Kidney glomerular epithelial cell (primary cell): ENCODE data around the gene TAMM41.
"Not testable (repeated sequence)": the region's sequence is repeated elsewhere in the genome, so short reads cannot be mapped to it uniquely, and the experiment has no call there.

ENCODE experiments used
- DNase-seq: peaks from one replicate; lab custom pipeline; 2025; lab: John Stamatoyannopoulos, UW

Gene TAMM41

DNA sequence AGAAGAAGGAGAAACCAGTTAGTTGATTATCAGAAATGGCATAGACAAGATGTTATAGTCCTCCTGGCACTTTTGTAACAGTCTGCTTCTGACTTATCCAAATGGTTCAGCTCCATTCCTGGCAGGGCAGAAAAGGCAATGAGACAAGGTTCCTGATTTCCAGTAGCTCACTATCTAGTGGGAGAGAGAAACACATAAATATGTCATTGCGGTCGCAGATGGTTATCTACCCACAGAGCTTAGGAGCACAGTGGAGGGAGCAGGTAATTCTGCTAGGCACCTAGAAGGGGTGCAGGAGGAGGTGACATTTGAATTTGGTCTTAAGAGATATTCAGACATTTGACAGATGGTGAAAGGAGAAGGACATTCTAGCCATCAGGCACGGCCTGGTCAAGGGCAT is 78.1 kb downstream of the TAMM41 start:
- DNase-seq, result no peak

DNA sequence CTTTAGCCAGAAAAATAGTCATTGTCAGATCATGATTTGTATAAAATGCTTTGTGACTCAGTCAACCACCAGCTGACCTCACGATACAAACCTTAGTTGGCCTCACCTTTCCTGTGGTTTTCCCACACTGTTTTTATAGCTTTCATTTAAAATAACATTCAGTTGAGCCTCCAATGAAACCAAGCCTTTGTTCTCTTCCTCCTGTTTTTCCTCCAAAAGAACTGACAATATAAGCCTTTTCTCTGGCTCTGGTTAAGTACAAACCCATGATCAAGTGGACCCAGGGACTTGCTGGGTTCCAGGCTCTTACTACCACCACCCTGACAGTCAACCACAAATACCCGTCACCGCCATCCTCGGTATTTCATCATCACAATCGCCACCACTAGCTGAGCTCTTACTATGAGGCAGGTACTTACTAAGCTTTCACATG is 81.7 kb downstream of the TAMM41 start:
- DNase-seq, result peak; percentile 95

DNA sequence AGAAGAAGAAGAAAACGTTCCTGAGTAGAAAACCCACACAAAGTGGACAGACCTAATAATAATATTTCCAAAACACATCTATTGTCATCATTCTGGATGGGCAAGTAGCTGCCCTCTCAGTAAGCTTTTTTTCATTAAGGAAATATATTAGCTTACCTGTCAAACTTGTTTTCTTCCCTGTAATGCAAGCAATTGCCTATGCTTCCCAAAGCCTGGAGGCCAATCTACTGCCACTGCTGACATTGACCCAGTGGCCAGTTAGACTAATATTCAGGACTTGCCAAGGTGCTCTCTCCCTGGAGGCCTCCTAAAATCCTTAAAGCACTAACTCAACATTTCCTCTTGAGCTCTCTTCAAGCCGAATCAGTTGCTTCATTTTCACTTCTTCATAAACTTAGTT is 86.7 kb downstream of the TAMM41 start:
- no peak for DNase-seq

DNA sequence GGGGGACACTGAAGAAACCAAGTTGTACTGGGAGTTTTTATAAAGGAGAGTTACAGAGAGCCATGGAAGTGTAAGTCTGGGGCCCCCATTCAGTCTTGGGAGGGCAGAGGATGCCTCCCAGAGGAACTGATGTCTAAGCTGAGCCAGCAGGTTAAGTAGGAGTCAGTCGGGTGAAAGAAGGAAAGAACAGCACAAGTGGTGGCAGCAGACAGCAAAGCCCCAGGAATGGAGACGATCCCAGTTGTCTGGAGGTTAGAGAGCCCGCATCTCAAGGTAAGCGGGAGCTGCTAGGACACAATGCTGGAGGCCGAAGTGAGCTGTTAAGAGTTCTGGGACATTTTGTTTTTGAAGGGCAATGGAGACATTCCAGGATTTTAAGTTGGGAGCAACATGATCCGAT is 88.8 kb downstream of the TAMM41 start:
- DNase-seq, result no peak

DNA sequence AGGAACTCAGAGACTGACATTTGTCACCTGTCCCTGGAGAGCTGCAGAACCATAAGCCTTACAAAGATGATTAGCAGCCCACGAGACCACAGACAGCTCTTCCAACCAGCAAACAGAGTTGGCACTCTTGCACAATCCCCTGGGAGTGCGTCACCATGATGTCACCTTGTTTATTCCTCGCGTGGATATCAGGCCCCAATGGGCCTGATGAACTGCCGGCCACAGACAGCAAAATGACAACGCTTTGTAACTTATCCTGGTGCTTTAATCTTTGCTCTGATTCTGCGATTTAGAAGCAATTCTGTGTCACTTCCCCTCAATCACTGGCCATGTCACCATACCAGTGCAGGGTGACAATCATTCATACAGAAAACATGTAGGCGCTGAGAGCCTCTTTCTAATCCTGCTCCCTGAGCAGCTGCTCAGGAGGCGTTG is 89.2 kb downstream of the TAMM41 start:
- no peak for DNase-seq

DNA sequence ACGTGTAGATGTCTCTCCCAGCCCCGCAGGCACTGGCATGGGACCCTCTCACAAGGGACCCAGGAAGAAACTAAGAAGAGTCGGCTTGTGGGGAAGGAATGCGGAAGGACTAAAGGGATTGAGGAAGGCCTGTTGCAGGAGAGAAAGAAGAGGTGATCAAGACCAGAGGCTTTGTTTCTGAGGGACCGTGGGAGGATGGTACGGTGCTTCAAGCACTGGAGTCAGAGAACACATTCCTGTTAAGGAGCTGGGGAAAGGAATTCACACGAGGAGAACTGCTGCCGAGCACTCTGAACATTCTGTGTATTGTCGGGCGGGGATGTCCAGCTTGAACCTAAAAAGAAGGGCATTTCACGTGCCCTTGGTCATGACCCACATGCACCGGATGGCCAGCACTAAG is 91.4 kb downstream of the TAMM41 start:
- DNase-seq, result no peak

DNA sequence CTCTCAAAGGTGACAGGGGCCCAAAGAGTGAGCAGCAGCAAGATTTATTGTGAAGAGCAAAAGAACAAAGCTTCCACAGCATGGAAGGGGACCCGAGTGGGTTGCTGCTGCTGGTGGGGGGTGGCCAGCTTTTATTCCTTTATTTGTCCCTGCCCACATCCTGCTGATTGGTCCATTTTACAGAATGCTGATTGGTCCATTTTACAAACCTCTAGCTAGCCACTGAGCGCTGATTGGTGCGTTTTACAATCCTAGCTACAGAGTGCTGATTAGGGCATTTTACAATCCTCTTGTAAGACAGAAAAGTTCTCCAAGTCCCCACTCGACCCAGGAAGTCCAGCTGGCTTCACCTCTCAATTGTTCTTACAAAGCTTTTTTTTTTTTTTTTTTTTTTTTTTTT is 94.4 kb downstream of the TAMM41 start:
- DNase-seq, result not testable (repeated sequence)

DNA sequence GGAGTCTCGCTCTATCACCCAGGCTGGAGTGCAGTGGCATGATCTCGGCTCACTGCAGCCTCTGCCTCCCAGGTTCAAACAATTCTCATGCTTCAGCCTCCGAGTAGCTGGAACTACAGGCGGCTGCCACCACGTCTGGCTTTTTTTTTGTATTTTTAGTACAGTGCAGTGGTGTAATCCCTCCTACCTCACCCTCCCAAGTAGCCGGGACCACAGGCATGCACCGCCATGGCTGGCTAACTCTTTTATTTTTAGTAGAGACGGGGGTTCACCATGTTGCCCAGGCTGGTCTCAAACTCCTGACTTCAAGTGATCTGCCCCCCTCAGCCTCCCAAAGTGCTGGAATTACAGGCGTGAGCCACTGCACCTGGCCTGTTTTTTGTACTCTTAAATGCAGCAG is 98.4 kb downstream of the TAMM41 start:
- DNase-seq, result not testable (repeated sequence)
